HL-60 (cell line): Measurements from ENCODE around the gene TOR1AIP2.

Source experiments
- DNase-seq, 2 experiments: peaks; one replicate each; pipeline ENCODE4 v3.0.0-alpha.2; 2010 to 2020; ENCODE audit warnings: low read depth in 1 of 2, low spot score in 1 of 2
- H3K27ac ChIP-seq: fragments of 250-450 bp; sonication (Bioruptor Pico); replicated peaks from 2 replicates; pipeline ENCODE4 v1.5.1; 2020; ENCODE audit warnings: mild to moderate bottlenecking, moderate library complexity
- H3K27me3 ChIP-seq: fragments of 250-450 bp; sonication (Bioruptor Pico); 2 replicates; pipeline ENCODE4 v1.5.1; 2021; ENCODE audit warnings: mild to moderate bottlenecking, moderate library complexity; ENCODE audit not compliant: insufficient read depth, poor library complexity, severe bottlenecking
- H3K4me3 ChIP-seq: replicated peaks from 2 replicates; pipeline ENCODE4 v1.5.1; 2011; ENCODE audit warnings: mild to moderate bottlenecking, control low read depth, low read length; ENCODE audit not compliant: insufficient read depth
- CTCF ChIP-seq: IDR thresholded peaks from one replicate; pipeline ENCODE4 v1.5.1; 2011; ENCODE audit warnings: low read length, control low read depth, inconsistent platforms; ENCODE audit not compliant: insufficient read depth
- GABPA ChIP-seq: IDR thresholded peaks from 2 replicates; pipeline ENCODE4 v1.6.1; 2012; ENCODE audit warnings: low read depth
- POLR2AphosphoS5 ChIP-seq: IDR thresholded peaks from 2 replicates; pipeline ENCODE4 v1.6.1; 2012; ENCODE audit warnings: low read depth
- REST ChIP-seq: IDR thresholded peaks from 2 replicates; pipeline ENCODE4 v1.6.1; 2012; ENCODE audit warnings: low read depth; ENCODE audit not compliant: insufficient replicate concordance
- SPI1 ChIP-seq: IDR thresholded peaks from 2 replicates; pipeline ENCODE4 v1.6.1; 2012; ENCODE audit warnings: low read depth, mild to moderate bottlenecking, borderline replicate concordance

TOR1AIP2 gene

DNA sequence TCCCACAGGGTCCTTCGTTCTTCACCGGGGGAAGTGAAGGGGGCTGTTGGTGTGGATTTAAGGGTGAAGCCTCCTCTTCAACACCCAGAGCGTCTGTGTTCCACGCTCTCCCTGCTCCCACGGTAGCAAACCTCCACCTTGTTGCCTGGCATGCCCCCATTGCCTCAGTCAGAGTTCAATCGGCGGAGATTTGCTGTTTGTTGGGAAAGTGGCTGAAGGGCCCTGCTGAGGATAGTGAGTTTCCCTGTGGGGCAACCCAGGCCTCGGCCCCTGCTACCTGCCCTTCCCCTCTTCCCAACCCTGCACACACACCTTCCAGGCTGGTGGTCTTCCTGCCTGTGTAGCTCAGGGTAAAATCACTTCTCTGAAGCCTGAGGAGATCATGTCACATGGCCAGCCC is 60.5 kb downstream of the TOR1AIP2 start:
- H3K27me3 ChIP-seq: no peaks in the 10 kb centered on the region
- H3K27ac ChIP-seq: no peak overlapping the region
- DNase-seq: no peak
- no peak for TF ChIP-seq POLR2AphosphoS5
- TF ChIP-seq SPI1: no peak
- no peak overlapping the region for H3K4me3 ChIP-seq

DNA sequence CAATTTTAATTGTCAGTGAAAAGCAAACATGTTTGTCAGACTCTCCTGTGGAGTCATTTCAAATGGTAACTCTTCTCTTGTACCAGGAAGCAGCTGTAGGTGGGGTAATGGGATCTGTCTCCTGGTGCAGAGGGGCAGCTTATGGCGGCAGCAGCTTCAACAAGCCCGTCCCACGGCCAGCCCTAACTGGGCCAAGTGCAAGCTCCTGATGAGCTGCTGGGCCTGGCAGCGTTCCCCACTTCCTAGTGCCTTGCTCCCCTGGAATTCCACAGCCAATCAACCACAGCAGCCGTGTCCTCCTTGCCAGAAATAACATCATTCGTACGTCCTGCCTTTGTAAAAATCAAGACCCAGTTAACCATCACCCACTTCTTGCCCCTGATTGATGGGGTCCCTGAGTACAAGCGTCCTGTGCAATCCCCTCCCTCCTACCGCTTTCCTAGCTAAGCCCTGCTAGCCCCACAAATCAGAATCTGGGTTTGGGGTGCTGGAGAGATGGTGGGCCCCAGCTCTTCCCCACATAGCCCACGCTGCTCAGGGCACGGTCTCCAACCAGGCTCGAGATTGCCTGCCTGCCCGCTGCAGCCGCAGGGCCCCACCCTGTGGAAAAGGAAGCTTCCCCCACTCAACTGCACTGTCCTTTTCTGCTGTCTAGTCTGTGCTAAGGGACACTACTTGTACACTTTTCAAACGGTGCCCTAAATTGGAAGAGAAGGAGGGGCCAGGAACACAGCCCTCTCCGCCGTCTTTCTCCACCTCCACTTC is 61.2 kb downstream of the TOR1AIP2 start:
- TF ChIP-seq GABPA: no peak
- TF ChIP-seq SPI1: no peak
- TF ChIP-seq POLR2AphosphoS5: no peak
- no peak for TF ChIP-seq REST
- no peak for TF ChIP-seq CTCF
- no peak overlapping the region for H3K27ac ChIP-seq
- no peak for DNase-seq
- H3K4me3 ChIP-seq: no peak overlapping the region
- no peaks in the 10 kb centered on the region for H3K27me3 ChIP-seq

DNA sequence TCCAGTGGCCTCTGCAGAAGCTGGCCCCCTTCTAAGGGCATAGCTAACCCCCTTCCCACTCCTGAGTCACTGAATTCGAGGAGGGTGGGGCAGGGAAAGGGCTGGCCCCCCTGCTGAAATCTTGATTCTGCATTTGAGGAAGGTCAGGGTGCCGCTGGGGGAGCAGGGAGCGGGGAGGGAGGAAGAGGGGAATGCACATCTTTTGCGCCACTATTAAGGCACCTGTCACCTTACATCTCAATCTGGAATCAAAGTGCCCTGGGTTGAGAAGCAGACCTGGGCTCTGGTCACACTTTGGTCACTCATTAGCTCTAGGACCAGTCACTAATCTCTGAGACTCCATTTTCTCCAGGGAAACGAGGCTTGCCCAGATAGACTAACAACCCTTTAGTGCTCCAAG is 62.0 kb downstream of the TOR1AIP2 start:
- Histone ChIP-seq H3K4me3 (peak overlapping the region; percentile 54), H3K27me3 (no peaks in the 10 kb centered on the region), H3K27ac (no peak overlapping the region)
- TF ChIP-seq SPI1 (no peak), GABPA (no peak), REST (no peak), POLR2AphosphoS5 (no peak), CTCF (no peak)
- no peak for DNase-seq

DNA sequence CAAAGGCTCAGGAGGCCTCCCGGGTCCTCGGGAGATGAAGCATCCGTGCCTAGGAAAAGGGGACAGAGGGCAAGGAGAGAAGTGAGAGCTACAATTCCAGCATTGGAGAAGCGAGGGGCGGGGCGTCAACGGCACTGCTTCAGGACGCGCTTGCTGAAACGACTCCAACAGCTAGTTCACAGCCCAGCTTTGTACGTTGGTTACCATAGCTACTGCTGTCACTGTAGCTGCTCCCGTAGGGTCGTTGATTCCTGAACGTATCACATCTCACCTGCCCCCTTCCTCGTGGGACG is 63.1 kb downstream of the TOR1AIP2 start:
- TF ChIP-seq CTCF (no peak), POLR2AphosphoS5 (no peak), REST (no peak), GABPA (no peak), SPI1 (no peak)
- DNase-seq: no peak
- H3K27me3 ChIP-seq: no peaks in the 10 kb centered on the region
- H3K27ac ChIP-seq: no peak overlapping the region
- H3K4me3 ChIP-seq: peak overlapping the region; percentile 54
